Neuronal stem cell (in vitro differentiated cells): ENCODE measurements around the gene MYO16.
A peak's percentile ranks its signal among the peaks of the same experiment; 100 is the strongest.

Experiments used
- DNase-seq: peaks from one replicate; pipeline ENCODE4 v3.0.0-alpha.2; 2013; ENCODE audit warnings: low spot score
- H2AFZ ChIP-seq: one replicate; pipeline ENCODE4 v1.6.1; 2013; ENCODE audit warnings: mild to moderate bottlenecking, low read length, inconsistent platforms
- H2AK5ac ChIP-seq: 2 replicates; pipeline ENCODE4 v1.6.1; 2013; ENCODE audit warnings: low read depth, mild to moderate bottlenecking, inconsistent platforms, low read length, moderate library complexity, mixed read lengths
- H2BK120ac ChIP-seq: 2 replicates; pipeline ENCODE4 v1.6.1; 2013; ENCODE audit warnings: low read depth, mild to moderate bottlenecking, inconsistent platforms, low read length, moderate library complexity, mixed read lengths
- H2BK12ac ChIP-seq: one replicate; pipeline ENCODE4 v1.6.1; 2013; ENCODE audit warnings: low read length, inconsistent platforms
- H2BK15ac ChIP-seq: 2 replicates; pipeline ENCODE4 v1.6.1; 2013; ENCODE audit warnings: mild to moderate bottlenecking, low read length, inconsistent platforms, mixed read lengths
- H2BK5ac ChIP-seq: one replicate; pipeline ENCODE4 v1.6.1; 2013; ENCODE audit warnings: inconsistent platforms, mild to moderate bottlenecking, low read length, moderate library complexity
- H3K14ac ChIP-seq: one replicate; pipeline ENCODE4 v1.6.1; 2013; ENCODE audit warnings: low read length, inconsistent platforms
- H3K18ac ChIP-seq: 2 replicates; pipeline ENCODE4 v1.6.1; 2013; ENCODE audit warnings: low read length, inconsistent platforms
- H3K23ac ChIP-seq: 2 replicates; pipeline ENCODE4 v1.6.1; 2013; ENCODE audit warnings: low read depth, mild to moderate bottlenecking, mixed read lengths, low read length, inconsistent platforms; ENCODE audit not compliant: poor library complexity
- H3K27ac ChIP-seq: replicated peaks from 3 replicates; pipeline ENCODE4 v1.5.1; 2013; ENCODE audit warnings: low read length, inconsistent platforms
- H3K27me3 ChIP-seq, 3 experiments: 2 replicates each; pipeline ENCODE4 v1.6.1; 2013; ENCODE audit warnings: low read length in 3 of 3, mild to moderate bottlenecking in 2 of 3, inconsistent platforms in 1 of 3, low read depth in 1 of 3, mixed read lengths in 1 of 3, moderate library complexity in 1 of 3; ENCODE audit not compliant: control insufficient read depth in 3 of 3, insufficient read depth in 3 of 3
- H3K36me3 ChIP-seq, 2 donors: replicated peaks in 1 of 2; 2 replicates each; pipeline ENCODE4 v1.6.1; 2013; ENCODE audit warnings: low read length in 2 of 2; ENCODE audit not compliant: control insufficient read depth in 2 of 2, insufficient read depth in 2 of 2
- H3K4ac ChIP-seq: 2 replicates; pipeline ENCODE4 v1.6.1; 2013; ENCODE audit warnings: inconsistent platforms, mild to moderate bottlenecking, low read length, moderate library complexity
- H3K4me1 ChIP-seq, 2 donors: 1 replicate in 1 of 2; 2 replicates in 1 of 2; pipeline ENCODE4 v1.6.1; 2013; ENCODE audit warnings: low read length in 2 of 2, low read depth in 1 of 2; ENCODE audit not compliant: control insufficient read depth in 2 of 2, insufficient read depth in 1 of 2
- H3K4me2 ChIP-seq: one replicate; pipeline ENCODE4 v1.6.1; 2013; ENCODE audit warnings: mild to moderate bottlenecking, low read length, inconsistent platforms; ENCODE audit not compliant: insufficient read depth, poor library complexity, severe bottlenecking
- H3K4me3 ChIP-seq, 2 donors: 2 replicates each; pipeline ENCODE4 v1.5.1; 2013; ENCODE audit warnings: low read length in 2 of 2, mild to moderate bottlenecking in 2 of 2, inconsistent platforms in 1 of 2, moderate library complexity in 1 of 2
- H3K79me1 ChIP-seq: one replicate; pipeline ENCODE4 v1.6.1; 2013; ENCODE audit warnings: low read depth, mild to moderate bottlenecking, inconsistent platforms, low read length, moderate library complexity
- H3K9ac ChIP-seq: one replicate; pipeline ENCODE4 v1.6.1; 2013; ENCODE audit warnings: mild to moderate bottlenecking, low read depth, low read length, inconsistent platforms; ENCODE audit not compliant: poor library complexity
- H3K9me3 ChIP-seq, 2 donors: replicated peaks in 1 of 2; 2 replicates each; pipeline versions ENCODE3 to v1.6.1; 2013; ENCODE audit warnings: low read length in 2 of 2, mild to moderate bottlenecking in 2 of 2, inconsistent platforms in 1 of 2, low read depth in 1 of 2, mixed read lengths in 1 of 2, moderate library complexity in 1 of 2; ENCODE audit not compliant: control insufficient read depth in 2 of 2, insufficient read depth in 1 of 2
- H4K8ac ChIP-seq: one replicate; pipeline ENCODE4 v1.6.1; 2013; ENCODE audit warnings: low read depth, mild to moderate bottlenecking, inconsistent platforms, low read length, moderate library complexity
- H4K91ac ChIP-seq: one replicate; pipeline ENCODE4 v1.6.1; 2013; ENCODE audit warnings: low read length, low read depth, mild to moderate bottlenecking, inconsistent platforms; ENCODE audit not compliant: poor library complexity
- WGBS, 2 donors: extraction: QIAGEN DNeasy Blood & Tissue Kit; methylation state at CpG; one replicate each; pipeline ENCODE4 v1.1.7; 2013; ENCODE audit warnings: missing lambda C conversion rate in 2 of 2, mixed read lengths in 1 of 2; ENCODE audit not compliant: insufficient read length in 2 of 2, insufficient replicate concordance in 1 of 2; ENCODE audit errors: extremely low coverage in 2 of 2; 5-methylcytosine and 5-hydroxymethylcytosine counted together

Gene MYO16

DNA sequence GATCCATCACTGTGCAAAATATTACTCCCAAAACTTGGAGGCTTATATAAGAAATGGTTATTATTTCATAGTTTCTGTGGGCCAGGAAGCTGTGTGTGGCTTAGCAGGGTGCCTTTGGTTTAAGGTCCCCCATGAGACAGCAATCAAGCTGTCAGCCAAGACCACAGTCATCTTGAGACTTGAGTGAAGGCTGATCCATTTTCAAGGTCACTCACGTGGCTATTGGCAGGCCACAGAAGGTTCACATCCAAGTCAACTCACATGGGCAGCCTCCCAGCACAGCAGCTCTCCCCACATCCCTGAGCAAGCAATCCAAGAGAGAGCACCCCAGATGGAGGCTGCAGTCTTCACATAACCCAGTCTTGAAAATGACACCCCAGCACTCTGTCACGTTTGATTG, 537.4 kb downstream of the MYO16 start:
- Histone ChIP-seq H3K18ac (no peak overlapping the region), H2AK5ac (no peak overlapping the region), H3K14ac (no peak overlapping the region), H3K36me3 (no peaks in the 10 kb centered on the region), H3K79me1 (no peaks in the 10 kb centered on the region), H2AFZ (no peak overlapping the region), H4K8ac (no peak overlapping the region), H3K4me2 (no peak overlapping the region), H3K4me1 (peaks cover 0 to 5% of the 10 kb centered on the region in 2 donors), H3K9me3 (peaks cover 0 to 2% of the 10 kb centered on the region in 2 donors), H3K4ac (no peak overlapping the region), H3K27ac (no peak overlapping the region), H3K9ac (no peak overlapping the region), H2BK12ac (no peak overlapping the region), H3K23ac (no peak overlapping the region), H2BK15ac (no peak overlapping the region), H2BK5ac (no peak overlapping the region), H3K4me3 (no peak overlapping the region), H4K91ac (peak overlapping the region; percentile 86), H2BK120ac (no peak overlapping the region), H3K27me3 (no peaks in the 10 kb centered on the region)
- no peak for DNase-seq
- no CpG with 5 or more reads among the region's 2 CpGs for WGBS, 2 donors

DNA sequence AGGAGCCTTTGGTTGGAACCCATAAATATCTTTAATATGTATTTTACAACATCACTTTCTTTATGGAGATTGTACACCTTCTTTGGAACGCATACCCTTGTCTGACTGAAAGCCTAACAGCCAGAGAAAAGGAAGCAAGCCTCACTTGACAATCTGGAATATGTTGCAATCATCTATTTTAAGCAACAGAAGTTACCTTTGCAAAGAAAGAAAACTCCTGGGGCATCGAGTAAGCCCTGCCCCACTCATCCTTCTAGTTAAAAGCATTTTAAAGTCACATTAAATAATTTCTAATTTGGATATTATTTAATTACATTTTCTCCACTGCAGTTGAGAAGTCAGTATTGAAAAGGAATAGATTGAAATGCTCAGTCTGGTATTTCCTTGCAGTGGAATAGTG, 542.7 kb downstream of the MYO16 start:
- Histone ChIP-seq H3K4me2 (no peak overlapping the region), H3K18ac (no peak overlapping the region), H2BK15ac (no peak overlapping the region), H2AK5ac (no peak overlapping the region), H3K14ac (no peak overlapping the region), H3K27me3 (no peaks in the 10 kb centered on the region), H3K9ac (no peak overlapping the region), H3K9me3 (peaks cover 0 to 4% of the 10 kb centered on the region in 2 donors), H4K8ac (no peak overlapping the region), H3K36me3 (no peaks in the 10 kb centered on the region), H3K27ac (no peak overlapping the region), H3K4ac (no peak overlapping the region), H3K4me1 (no peaks in the 10 kb centered on the region), H2BK12ac (no peak overlapping the region), H2AFZ (no peak overlapping the region), H3K79me1 (no peaks in the 10 kb centered on the region), H3K4me3 (no peak overlapping the region), H2BK5ac (no peak overlapping the region), H2BK120ac (no peak overlapping the region), H4K91ac (no peak overlapping the region), H3K23ac (no peak overlapping the region)
- DNase-seq: no peak
- no CpG with 5 or more reads among the region's 2 CpGs for WGBS, 2 donors

- Histone ChIP-seq H3K4me2 (no peak overlapping the region), H3K23ac (no peak overlapping the region), H2BK120ac (no peak overlapping the region), H4K91ac (no peak overlapping the region), H3K18ac (no peak overlapping the region), H2AFZ (no peak overlapping the region), H3K4ac (no peak overlapping the region), H3K79me1 (no peaks in the 10 kb centered on the region), H3K4me3 (no peak overlapping the region), H3K9me3 (peaks cover 0 to 2% of the 10 kb centered on the region in 2 donors), H3K4me1 (peaks cover under 1 to 3% of the 10 kb centered on the region in 2 donors), H2AK5ac (no peak overlapping the region), H4K8ac (no peak overlapping the region), H3K9ac (no peak overlapping the region), H2BK15ac (no peak overlapping the region), H2BK5ac (no peak overlapping the region), H3K27ac (no peak overlapping the region), H3K36me3 (no peaks in the 10 kb centered on the region), H3K14ac (no peak overlapping the region), H3K27me3 (no peaks in the 10 kb centered on the region), H2BK12ac (no peak overlapping the region)
- no CpG with 5 or more reads among the region's 5 CpGs for WGBS, 2 donors
- DNase-seq: no peak
Observed at GRCh38 chr13:109175666-109176065, 546.3 kb downstream of the MYO16 start.

- Histone ChIP-seq H3K18ac (peak overlapping the region; percentile 70), H2AK5ac (no peak overlapping the region), H3K4me1 (peaks cover 5 to 11% of the 10 kb centered on the region in 2 donors), H2BK12ac (no peak overlapping the region), H3K79me1 (no peaks in the 10 kb centered on the region), H3K9me3 (peaks cover 0 to 2% of the 10 kb centered on the region in 2 donors), H3K23ac (no peak overlapping the region), H4K91ac (no peak overlapping the region), H3K36me3 (no peaks in the 10 kb centered on the region), H2AFZ (peak overlapping the region; percentile 54), H3K27me3 (no peaks in the 10 kb centered on the region), H2BK5ac (no peak overlapping the region), H2BK15ac (no peak overlapping the region), H3K4me3 (no peak overlapping the region), H3K14ac (no peak overlapping the region), H3K4me2 (no peak overlapping the region), H2BK120ac (no peak overlapping the region), H3K27ac (no peak overlapping the region), H4K8ac (no peak overlapping the region), H3K4ac (no peak overlapping the region), H3K9ac (no peak overlapping the region)
- no peak for DNase-seq
- WGBS, 2 donors: no CpG with 5 or more reads among the region's 4 CpGs
Observed at GRCh38 chr13:109180905-109181425, 551.6 kb downstream of the MYO16 start.
